GM12874 (cell line): Measurements from ENCODE around the gene ATP5F1D.

Source experiments
- TF ChIP-seq, protein P1 (sequence below): IDR thresholded peaks from 2 replicates; pipeline ENCODE4 v1.5.1; 2011; ENCODE audit warnings: low read depth, mild to moderate bottlenecking, control low read depth, low read length, moderate library complexity; ENCODE audit not compliant: insufficient read depth

ATP5F1D gene

DNA sequence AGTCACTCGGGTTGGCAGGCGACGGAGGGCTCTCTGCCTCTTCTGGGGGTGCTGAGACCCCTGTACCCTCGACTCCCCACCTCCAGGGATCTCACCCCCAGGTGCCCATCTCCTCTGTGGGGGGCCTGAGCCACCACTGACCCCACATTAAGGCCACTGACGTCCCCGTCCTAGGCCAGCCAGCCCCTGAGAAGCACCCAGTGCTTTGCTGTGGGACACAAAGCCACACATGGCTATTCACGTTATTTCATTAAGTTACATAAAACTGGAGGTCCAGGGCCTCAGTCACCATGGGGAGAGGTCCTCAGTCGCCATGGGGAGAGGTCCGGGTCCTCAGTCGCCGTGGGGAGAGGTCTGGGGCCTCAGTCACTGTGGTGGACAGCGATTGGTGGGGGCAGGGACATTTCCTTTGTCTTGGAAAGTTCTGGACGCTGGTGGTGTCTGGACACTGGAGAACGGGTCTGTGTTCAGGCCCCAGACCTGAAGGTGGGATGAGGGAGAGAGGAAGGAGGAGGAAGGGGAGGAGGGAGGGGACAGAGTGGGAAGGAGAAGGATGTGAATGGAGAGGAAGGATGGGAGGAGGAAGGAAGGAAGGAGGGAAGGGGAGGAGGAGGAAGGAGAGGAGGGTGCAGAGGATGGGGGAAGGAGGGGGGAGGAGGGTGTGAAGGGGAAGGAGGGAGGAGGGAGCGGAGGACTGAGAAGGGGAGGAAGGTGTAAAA is 40.2 kb downstream of the ATP5F1D start:
- TF ChIP-seq, protein P1, sequence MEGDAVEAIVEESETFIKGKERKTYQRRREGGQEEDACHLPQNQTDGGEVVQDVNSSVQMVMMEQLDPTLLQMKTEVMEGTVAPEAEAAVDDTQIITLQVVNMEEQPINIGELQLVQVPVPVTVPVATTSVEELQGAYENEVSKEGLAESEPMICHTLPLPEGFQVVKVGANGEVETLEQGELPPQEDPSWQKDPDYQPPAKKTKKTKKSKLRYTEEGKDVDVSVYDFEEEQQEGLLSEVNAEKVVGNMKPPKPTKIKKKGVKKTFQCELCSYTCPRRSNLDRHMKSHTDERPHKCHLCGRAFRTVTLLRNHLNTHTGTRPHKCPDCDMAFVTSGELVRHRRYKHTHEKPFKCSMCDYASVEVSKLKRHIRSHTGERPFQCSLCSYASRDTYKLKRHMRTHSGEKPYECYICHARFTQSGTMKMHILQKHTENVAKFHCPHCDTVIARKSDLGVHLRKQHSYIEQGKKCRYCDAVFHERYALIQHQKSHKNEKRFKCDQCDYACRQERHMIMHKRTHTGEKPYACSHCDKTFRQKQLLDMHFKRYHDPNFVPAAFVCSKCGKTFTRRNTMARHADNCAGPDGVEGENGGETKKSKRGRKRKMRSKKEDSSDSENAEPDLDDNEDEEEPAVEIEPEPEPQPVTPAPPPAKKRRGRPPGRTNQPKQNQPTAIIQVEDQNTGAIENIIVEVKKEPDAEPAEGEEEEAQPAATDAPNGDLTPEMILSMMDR: no peak

DNA sequence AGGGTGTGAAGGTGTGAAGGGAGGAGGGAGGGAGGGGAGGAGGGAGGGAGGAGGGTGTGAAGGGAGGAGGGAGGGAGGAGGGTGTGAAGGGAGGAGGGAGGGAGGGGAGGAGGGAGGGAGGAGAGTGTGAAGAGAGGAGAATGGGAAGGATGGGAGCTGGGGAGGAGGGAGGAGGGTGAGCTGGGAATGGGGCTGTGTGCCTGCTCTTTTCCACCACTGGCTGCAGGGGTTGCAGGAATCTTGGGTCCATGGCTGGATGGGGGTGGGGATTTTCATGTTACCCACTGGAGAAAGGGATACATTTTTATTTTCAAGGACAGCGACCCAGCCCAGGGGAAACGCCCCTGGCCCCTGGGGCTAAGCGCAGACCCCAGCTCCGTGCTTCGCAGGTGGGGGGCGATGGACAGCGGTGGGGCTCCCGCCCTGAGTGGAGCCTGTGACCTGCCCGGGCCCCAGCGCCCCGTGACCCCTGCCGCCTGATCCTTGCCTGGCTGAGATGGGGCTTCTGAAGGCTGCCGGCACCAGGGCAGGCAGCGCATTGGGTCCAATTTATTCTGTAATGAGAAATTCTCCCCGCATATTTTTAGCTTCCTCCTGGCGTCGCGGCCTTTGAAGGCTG is 41.1 kb downstream of the ATP5F1D start:
- TF ChIP-seq, protein P1: no peak

DNA sequence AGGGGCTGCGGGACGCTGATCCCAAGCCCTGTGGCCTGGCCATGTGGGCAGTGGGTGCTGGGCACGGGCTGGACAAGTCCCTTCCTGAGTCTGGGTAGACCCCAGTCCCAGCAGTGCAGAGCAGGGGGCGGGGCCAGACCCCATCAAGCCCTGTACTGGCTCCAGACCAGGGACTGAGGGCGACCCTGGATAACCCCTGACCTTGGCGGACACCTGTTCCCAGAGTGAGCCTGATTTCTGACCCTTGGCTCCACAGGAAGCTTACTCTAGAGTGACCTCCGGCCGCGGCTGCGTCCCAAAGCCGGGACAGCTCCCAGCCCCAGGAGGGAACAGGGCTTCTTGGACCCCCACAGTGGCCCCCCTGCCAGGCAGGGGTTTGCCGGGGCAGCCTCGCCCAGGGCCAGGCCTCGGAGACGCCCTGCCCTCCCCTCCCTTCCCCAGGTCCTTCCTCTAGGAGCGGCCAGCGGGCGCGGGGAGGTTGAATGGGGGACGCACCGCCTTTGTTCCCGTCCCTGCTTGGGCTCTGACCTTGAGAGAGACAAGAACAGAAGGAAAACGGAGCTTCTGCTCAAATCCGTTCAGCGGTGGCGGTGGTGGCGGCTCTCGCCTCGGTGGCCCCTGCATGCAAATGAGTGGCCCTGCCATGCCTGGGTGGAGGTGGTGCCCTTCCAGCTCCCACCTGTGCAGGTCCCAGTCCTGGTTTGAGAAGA is 41.8 kb downstream of the ATP5F1D start:
- TF ChIP-seq, protein P1: no peak

DNA sequence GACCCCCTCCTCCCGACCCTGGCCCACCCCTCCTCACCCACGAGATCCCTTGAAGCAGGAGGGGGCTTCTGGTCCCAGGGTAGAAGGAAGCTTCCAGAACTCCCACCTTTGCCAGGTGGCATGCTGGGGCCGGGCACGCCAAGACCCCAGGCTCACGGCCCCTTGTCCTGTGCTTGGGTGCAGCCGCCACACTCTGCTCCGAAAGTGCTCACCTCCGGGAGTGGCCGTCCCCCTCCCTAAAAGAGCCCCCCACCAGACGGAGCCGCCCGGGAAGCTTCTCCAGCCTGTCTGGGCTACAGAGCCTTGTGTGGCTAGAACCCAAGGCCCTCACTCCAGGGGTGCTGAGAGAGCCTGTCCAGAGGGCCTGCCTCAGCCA is 42.4 kb downstream of the ATP5F1D start:
- TF ChIP-seq, protein P1: no peak

DNA sequence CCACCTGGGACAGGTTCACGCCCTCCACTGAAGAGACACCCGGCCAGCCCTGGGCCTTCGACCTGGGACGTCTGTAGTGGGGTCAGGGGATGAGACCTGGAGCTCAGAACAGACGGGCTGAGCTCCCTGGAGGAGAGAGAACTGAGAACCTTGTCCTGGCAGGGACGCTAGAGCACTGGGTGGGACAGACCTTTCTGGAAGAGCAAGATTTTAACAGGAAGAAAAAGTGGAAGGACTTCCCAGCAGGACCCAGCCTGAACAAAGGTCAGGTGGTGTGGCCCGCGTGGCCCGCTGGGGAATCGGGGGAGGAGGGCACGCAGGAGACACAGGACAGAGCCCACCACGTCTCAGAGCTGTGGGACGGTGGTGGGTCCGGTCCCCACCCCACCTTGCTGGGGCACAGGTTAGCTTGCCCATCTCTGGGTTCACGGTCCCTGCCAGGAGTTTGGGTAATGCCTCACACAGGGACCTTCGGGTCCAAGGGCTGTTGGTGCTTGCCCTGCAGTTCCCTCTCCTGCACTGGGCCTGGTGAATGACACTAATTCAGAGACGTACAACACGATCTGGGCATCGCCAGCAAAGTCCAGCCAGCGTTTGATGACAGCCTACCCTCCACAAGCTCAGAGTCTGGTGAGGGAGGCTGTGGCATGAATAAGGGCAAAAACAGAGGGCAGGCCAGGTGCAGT is 42.9 kb downstream of the ATP5F1D start:
- TF ChIP-seq, protein P1: no peak

DNA sequence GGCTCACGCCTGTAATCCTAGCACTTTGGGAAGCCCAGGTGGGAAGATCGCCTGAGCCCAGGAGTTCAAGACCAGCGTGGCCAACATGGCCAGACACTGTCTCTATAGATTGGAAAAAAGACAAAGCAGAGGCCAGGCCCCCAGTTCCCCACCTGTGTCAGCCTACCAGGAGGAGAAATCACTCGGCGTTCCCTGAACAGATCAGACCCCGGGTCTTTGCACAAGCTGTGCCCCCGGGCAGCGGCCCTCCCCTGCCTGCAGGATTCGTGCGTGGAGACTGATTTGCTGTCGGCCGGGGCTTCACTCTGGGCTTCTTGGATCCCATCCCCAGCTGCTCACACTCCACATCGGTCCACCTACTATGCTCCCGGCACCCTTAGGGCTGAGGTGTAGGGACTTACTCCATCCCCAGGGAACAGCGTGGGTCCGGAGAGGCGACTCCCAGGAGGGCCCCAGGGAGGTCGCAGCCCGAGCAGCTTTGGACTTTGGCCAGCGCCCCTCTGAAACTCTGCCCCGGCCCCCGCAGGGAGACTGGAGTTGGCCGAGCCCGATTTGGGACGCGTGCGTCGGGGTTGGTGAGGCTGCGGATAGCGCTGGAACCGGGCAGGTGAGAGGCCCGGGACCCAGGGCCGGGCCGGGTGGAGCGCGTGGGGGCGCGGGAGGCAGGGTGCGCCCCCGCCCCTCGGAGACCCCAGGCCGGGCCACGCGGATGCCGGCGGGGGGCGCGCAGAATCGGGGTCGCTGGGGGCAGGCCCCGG is 43.6 kb downstream of the ATP5F1D start:
- TF ChIP-seq, protein P1: no peak
